Memory B cell (primary cell): ENCODE results near the gene NECAB3.

ENCODE experiments used
- ATAC-seq: fragments of 150-1000 bp; cut with Tn5 transposase; 2 replicates; pipeline ENCODE4 v1.10.0; 2021; ENCODE audit warnings: low read depth, mild to moderate bottlenecking, moderate library complexity
- DNase-seq, 2 donors: peaks; one replicate each; pipeline ENCODE4 v3.0.0; 2022; ENCODE audit warnings: low spot score in 2 of 2
- H3K27ac Mint-ChIP-seq: one replicate; pipeline ENCODE4 v1.8.0; 2022; ENCODE audit warnings: mild to moderate bottlenecking, moderate library complexity, mixed read lengths
- H3K27me3 Mint-ChIP-seq: one replicate; pipeline ENCODE4 v1.8.0; 2022; ENCODE audit warnings: mixed read lengths
- H3K36me3 Mint-ChIP-seq: one replicate; pipeline ENCODE4 v1.8.0; 2022; ENCODE audit warnings: mild to moderate bottlenecking, mixed read lengths
- H3K4me1 Mint-ChIP-seq: one replicate; pipeline ENCODE4 v1.8.0; 2022; ENCODE audit warnings: mixed read lengths
- H3K4me3 Mint-ChIP-seq: one replicate; pipeline ENCODE4 v1.8.0; 2022; ENCODE audit warnings: mild to moderate bottlenecking, moderate library complexity, mixed read lengths
- H3K9me3 Mint-ChIP-seq: one replicate; pipeline ENCODE4 v1.8.0; 2022; ENCODE audit warnings: mixed read lengths

The NECAB3 gene

DNA sequence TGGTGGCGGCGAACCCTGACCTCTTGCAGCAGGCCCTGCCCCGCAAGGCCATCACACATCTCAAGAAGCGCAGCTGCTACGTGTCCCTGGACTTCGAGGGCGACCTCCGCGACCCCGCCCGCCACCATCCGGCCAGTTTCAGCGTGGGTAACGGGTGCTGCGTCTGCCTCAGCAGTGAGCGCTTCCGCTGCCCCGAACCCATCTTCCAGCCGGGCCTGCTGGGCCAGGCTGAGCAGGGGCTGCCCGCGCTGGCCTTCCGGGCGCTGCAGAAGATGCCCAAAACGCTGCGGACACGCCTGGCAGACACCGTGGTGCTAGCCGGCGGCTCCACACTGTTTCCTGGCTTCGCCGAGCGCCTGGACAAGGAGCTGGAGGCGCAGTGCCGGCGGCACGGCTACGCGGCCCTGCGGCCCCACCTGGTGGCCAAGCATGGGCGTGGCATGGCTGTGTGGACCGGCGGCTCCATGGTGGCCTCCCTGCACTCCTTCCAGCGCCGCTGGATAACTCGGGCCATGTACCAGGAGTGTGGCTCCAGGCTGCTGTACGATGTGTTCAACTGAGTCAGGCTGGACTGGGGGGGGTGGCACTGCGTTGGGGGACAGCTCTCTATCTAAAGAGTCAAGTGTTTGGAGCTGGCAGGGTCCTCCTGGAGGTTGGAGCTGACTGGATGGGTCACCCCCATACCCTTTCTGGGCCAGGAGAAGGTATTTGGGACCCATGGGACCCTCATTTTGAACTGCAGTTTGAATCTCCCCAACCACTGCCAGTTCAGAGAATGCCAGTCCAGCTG is 6.4 kb downstream of the NECAB3 start:
- DNase-seq (peak; percentile 79 to 86), ATAC-seq (peak; percentile 52)
- Mint-ChIP-seq H3K9me3 (no peaks in the 10 kb centered on the region), H3K4me1 (peaks cover 25% of the 10 kb centered on the region), H3K4me3 (peak overlapping the region; percentile 96), H3K27me3 (no peaks in the 10 kb centered on the region), H3K36me3 (no peaks in the 10 kb centered on the region), H3K27ac (peak overlapping the region; percentile 58)

GRCh38 chr20:33667245-33667675 is 7.0 kb downstream of the NECAB3 start:
- Mint-ChIP-seq H3K4me3 (peak overlapping the region; percentile 96), H3K36me3 (no peaks in the 10 kb centered on the region), H3K4me1 (peaks cover 27% of the 10 kb centered on the region), H3K27ac (peak overlapping the region; percentile 58), H3K27me3 (no peaks in the 10 kb centered on the region), H3K9me3 (no peaks in the 10 kb centered on the region)
- DNase-seq (peak in 1 of 2 donors; percentile 62), ATAC-seq (peak; percentile 21)

GRCh38 chr20:33666293-33667244 is 7.7 kb downstream of the NECAB3 start, which contains the start of gene ACTL10:
Gene ACTL10, plus strand, starts transcription at chr20:33666943. Its CDS starts 555 bp downstream, at chr20:33667498.
- Mint-ChIP-seq H3K27ac (peak within 1 kb of the TSS; percentile 93), H3K4me3 (peak within 1 kb of the TSS; percentile 96), H3K36me3 (no peaks in the 10 kb centered on the region), H3K27me3 (no peaks in the 10 kb centered on the region), H3K9me3 (no peaks in the 10 kb centered on the region), H3K4me1 (peaks cover 27% of the 10 kb centered on the region)
- DNase-seq (peak; percentile 80 to 86), ATAC-seq (peak; percentile 67)

DNA sequence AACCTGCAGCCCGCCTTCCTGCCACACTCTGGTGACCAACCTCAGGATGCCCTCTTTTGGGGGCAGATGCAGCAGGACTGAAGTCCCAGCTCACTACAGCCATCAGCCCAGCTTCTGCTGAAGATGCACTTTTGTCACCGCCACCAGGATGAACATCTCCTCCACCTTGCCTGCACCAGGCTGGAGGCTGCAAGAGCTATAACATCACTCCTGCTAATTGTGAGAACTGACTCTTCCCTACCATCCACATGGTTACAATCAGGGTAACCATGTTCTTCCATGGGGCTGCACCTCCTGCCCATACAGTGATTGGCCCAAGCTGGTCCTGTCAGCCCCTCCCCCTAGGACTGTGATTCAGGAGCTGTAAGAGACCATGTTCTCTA is 9.5 kb downstream of the NECAB3 start:
- H3K27me3 Mint-ChIP-seq = no peaks in the 10 kb centered on the region
- H3K4me3 Mint-ChIP-seq = peak overlapping the region; percentile 86
- no peaks in the 10 kb centered on the region for H3K9me3 Mint-ChIP-seq
- no peaks in the 10 kb centered on the region for H3K36me3 Mint-ChIP-seq
- ATAC-seq (no peak), DNase-seq (no peak)
- H3K4me1 Mint-ChIP-seq = peaks cover 23% of the 10 kb centered on the region
- peak overlapping the region; percentile 79 for H3K27ac Mint-ChIP-seq

- Mint-ChIP-seq H3K27me3 (no peaks in the 10 kb centered on the region), H3K4me3 (peak overlapping the region; percentile 86), H3K9me3 (no peaks in the 10 kb centered on the region), H3K27ac (peak overlapping the region; percentile 79), H3K4me1 (peaks cover 21% of the 10 kb centered on the region), H3K36me3 (no peaks in the 10 kb centered on the region)
- no peak for ATAC-seq
- DNase-seq = no peak
These were observed 10.0 kb downstream of the NECAB3 start for GRCh38 chr20:33664085-33664761.

- Mint-ChIP-seq H3K27ac (peak overlapping the region; percentile 53), H3K9me3 (no peaks in the 10 kb centered on the region), H3K4me3 (peak overlapping the region; percentile 86), H3K27me3 (no peaks in the 10 kb centered on the region), H3K36me3 (peaks cover 2% of the 10 kb centered on the region), H3K4me1 (peaks cover 21% of the 10 kb centered on the region)
- peak; percentile 57 for ATAC-seq
- peak; percentile 63 to 71 for DNase-seq
These were observed 10.8 kb downstream of the NECAB3 start for GRCh38 chr20:33663161-33664084.

GRCh38 chr20:33662172-33662571 is 12.1 kb downstream of the NECAB3 start, which contains the start of gene C20orf144:
Gene C20orf144, plus strand, starts transcription at chr20:33662327. Its CDS starts 19 bp downstream, at chr20:33662346.
- Mint-ChIP-seq H3K27me3 (no peaks in the 10 kb centered on the region), H3K9me3 (no peaks in the 10 kb centered on the region), H3K27ac (peak within 1 kb of the TSS; percentile 53), H3K36me3 (peaks cover 2% of the 10 kb centered on the region), H3K4me1 (peaks cover 21% of the 10 kb centered on the region), H3K4me3 (peak within 1 kb of the TSS; percentile 86)
- ATAC-seq = no peak
- DNase-seq = no peak

- H3K9me3 Mint-ChIP-seq = no peaks in the 10 kb centered on the region
- DNase-seq (no peak), ATAC-seq (no peak)
- peaks cover 17% of the 10 kb centered on the region for H3K4me1 Mint-ChIP-seq
- no peaks in the 10 kb centered on the region for H3K27me3 Mint-ChIP-seq
- H3K27ac Mint-ChIP-seq = no peak overlapping the region
- H3K36me3 Mint-ChIP-seq = peaks cover 2% of the 10 kb centered on the region
- H3K4me3 Mint-ChIP-seq = no peak overlapping the region
These were observed 13.6 kb downstream of the NECAB3 start for GRCh38 chr20:33660685-33661058.

GRCh38 chr20:33660035-33660684 is 14.1 kb downstream of the NECAB3 start:
- Mint-ChIP-seq H3K9me3 (no peaks in the 10 kb centered on the region), H3K4me3 (no peak overlapping the region), H3K36me3 (peaks cover 2% of the 10 kb centered on the region), H3K4me1 (peaks cover 14% of the 10 kb centered on the region), H3K27ac (no peak overlapping the region), H3K27me3 (no peaks in the 10 kb centered on the region)
- no peak for DNase-seq
- no peak for ATAC-seq

- no peaks in the 10 kb centered on the region for H3K9me3 Mint-ChIP-seq
- no peak for DNase-seq
These were observed 14.7 kb downstream of the NECAB3 start for GRCh38 chr20:33659341-33660034.

DNA sequence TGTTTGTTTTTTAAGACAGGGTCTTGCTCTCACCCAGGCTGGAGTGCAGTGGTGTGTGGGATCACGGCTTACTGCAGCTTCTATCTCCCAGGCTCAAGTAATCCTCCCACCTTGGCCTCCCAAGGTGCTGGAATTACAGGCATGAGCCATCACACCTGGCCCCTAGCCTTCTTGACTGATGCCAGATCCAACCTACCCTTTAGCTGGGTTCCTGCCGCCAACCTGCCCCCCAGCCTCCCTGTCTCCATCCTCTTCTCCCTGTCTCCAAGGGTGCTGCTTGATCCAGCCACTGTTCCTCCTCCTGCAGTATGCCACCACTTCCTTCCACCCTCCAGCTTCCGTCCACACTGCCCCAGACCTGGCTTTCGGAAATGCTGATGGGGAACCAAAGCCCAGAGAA is 15.3 kb downstream of the NECAB3 start:
- H3K27ac Mint-ChIP-seq = no peak overlapping the region
- H3K9me3 Mint-ChIP-seq = no peaks in the 10 kb centered on the region
- peaks cover 2% of the 10 kb centered on the region for H3K36me3 Mint-ChIP-seq
- H3K27me3 Mint-ChIP-seq = no peaks in the 10 kb centered on the region
- H3K4me3 Mint-ChIP-seq = no peak overlapping the region
- DNase-seq (no peak), ATAC-seq (no peak)
- H3K4me1 Mint-ChIP-seq = peaks cover 7% of the 10 kb centered on the region

More at GRCh38 chr20:33659341-33660034, 14.7 kb downstream of the NECAB3 start:
- Mint-ChIP-seq H3K4me3 (no peak overlapping the region), H3K36me3 (peaks cover 2% of the 10 kb centered on the region), H3K4me1 (peaks cover 8% of the 10 kb centered on the region), H3K27me3 (no peaks in the 10 kb centered on the region), H3K27ac (no peak overlapping the region)
- no peak for ATAC-seq

- H3K9me3 Mint-ChIP-seq = no peaks in the 10 kb centered on the region
- H3K4me3 Mint-ChIP-seq = no peak overlapping the region
- H3K27me3 Mint-ChIP-seq = no peaks in the 10 kb centered on the region
- ATAC-seq (no peak), DNase-seq (no peak)
- H3K27ac Mint-ChIP-seq = no peak overlapping the region
- peaks cover 10% of the 10 kb centered on the region for H3K4me1 Mint-ChIP-seq
- peaks cover 2% of the 10 kb centered on the region for H3K36me3 Mint-ChIP-seq
These were observed 15.7 kb downstream of the NECAB3 start for GRCh38 chr20:33658510-33658909.
